Central memory CD8-positive, alpha-beta T cell (primary cell): ENCODE measurements around the gene HERC2.
"Not testable (repeated sequence)": the region's sequence is repeated elsewhere in the genome, so short reads cannot be mapped to it uniquely, and the experiment has no call there.

Experiments used
- ATAC-seq: fragments of 150-1000 bp; cut with Tn5 transposase; replicated peaks from 2 replicates; pipeline ENCODE4 v1.10.0; 2022; ENCODE audit warnings: mild to moderate bottlenecking, moderate FRiP score, moderate number of reproducible peaks; ENCODE audit not compliant: poor library complexity, severe bottlenecking; ENCODE audit errors: extremely low read depth
- DNase-seq, 2 donors: peaks; one replicate each; pipeline ENCODE4 v3.0.0; 2021; ENCODE audit warnings: low spot score in 2 of 2
- H3K27ac Mint-ChIP-seq: one replicate; pipeline ENCODE4 v1.8.0; 2022; ENCODE audit warnings: low read depth, mild to moderate bottlenecking, moderate library complexity, mixed read lengths
- H3K27me3 Mint-ChIP-seq: one replicate; pipeline ENCODE4 v1.8.0; 2022; ENCODE audit warnings: mixed read lengths
- H3K36me3 Mint-ChIP-seq: one replicate; pipeline ENCODE4 v1.8.0; 2022; ENCODE audit warnings: mild to moderate bottlenecking, moderate library complexity, mixed read lengths; ENCODE audit not compliant: insufficient read depth
- H3K4me1 Mint-ChIP-seq: one replicate; pipeline ENCODE4 v1.8.0; 2022; ENCODE audit warnings: mixed read lengths
- H3K4me3 Mint-ChIP-seq: one replicate; pipeline ENCODE4 v1.8.0; 2022; ENCODE audit warnings: mild to moderate bottlenecking, moderate library complexity, mixed read lengths
- H3K9me3 Mint-ChIP-seq: one replicate; pipeline ENCODE4 v1.8.0; 2022; ENCODE audit warnings: mixed read lengths

Gene HERC2

GRCh38 chr15:28151864-28152537, 170.0 kb downstream of the HERC2 start:
- H3K36me3 Mint-ChIP-seq = peaks cover 10% of the 10 kb centered on the region
- not testable (repeated sequence) for H3K4me1 Mint-ChIP-seq, H3K27me3 Mint-ChIP-seq, DNase-seq, ATAC-seq, H3K27ac Mint-ChIP-seq, H3K4me3 Mint-ChIP-seq
- peaks cover 21% of the 10 kb centered on the region for H3K9me3 Mint-ChIP-seq

GRCh38 chr15:28147801-28148200, 174.2 kb downstream of the HERC2 start:
- Mint-ChIP-seq H3K36me3 (peaks cover 20% of the 10 kb centered on the region), H3K4me3 (no peak overlapping the region), H3K9me3 (peaks cover 21% of the 10 kb centered on the region), H3K27ac (peak overlapping the region; percentile 58), H3K4me1 (no peaks in the 10 kb centered on the region), H3K27me3 (no peaks in the 10 kb centered on the region)
- no peak for ATAC-seq
- no peak for DNase-seq

GRCh38 chr15:28145419-28145818, 176.6 kb downstream of the HERC2 start:
- H3K4me3 Mint-ChIP-seq, H3K27me3 Mint-ChIP-seq, H3K4me1 Mint-ChIP-seq, ATAC-seq, H3K27ac Mint-ChIP-seq, DNase-seq: not testable (repeated sequence)
- Mint-ChIP-seq H3K9me3 (peaks cover 18% of the 10 kb centered on the region), H3K36me3 (peaks cover 26% of the 10 kb centered on the region)

GRCh38 chr15:28140062-28140461, 181.9 kb downstream of the HERC2 start:
- Mint-ChIP-seq H3K4me1 (peaks cover 15% of the 10 kb centered on the region), H3K27ac (no peak overlapping the region), H3K36me3 (peaks cover 26% of the 10 kb centered on the region), H3K4me3 (no peak overlapping the region), H3K9me3 (no peaks in the 10 kb centered on the region), H3K27me3 (no peaks in the 10 kb centered on the region)
- no peak for DNase-seq
- ATAC-seq = no peak

GRCh38 chr15:28137408-28138039, 184.5 kb downstream of the HERC2 start:
- not testable (repeated sequence) for DNase-seq

GRCh38 chr15:28136236-28136904, 185.6 kb downstream of the HERC2 start:
- not testable (repeated sequence) for H3K27me3 Mint-ChIP-seq, H3K9me3 Mint-ChIP-seq, DNase-seq
- Mint-ChIP-seq H3K4me1 (peaks cover 15% of the 10 kb centered on the region), H3K36me3 (peaks cover 23% of the 10 kb centered on the region), H3K4me3 (peak overlapping the region; percentile 26), H3K27ac (peak overlapping the region; percentile 79)
- ATAC-seq = peak; percentile 88

More at GRCh38 chr15:28137408-28138039, 184.5 kb downstream of the HERC2 start:
- not testable (repeated sequence) for H3K27me3 Mint-ChIP-seq, H3K27ac Mint-ChIP-seq, H3K4me3 Mint-ChIP-seq, H3K9me3 Mint-ChIP-seq, ATAC-seq
- Mint-ChIP-seq H3K4me1 (peaks cover 15% of the 10 kb centered on the region), H3K36me3 (peaks cover 28% of the 10 kb centered on the region)

GRCh38 chr15:28133281-28133680, 188.7 kb downstream of the HERC2 start:
- peaks cover 24% of the 10 kb centered on the region for H3K36me3 Mint-ChIP-seq
- peaks cover 15% of the 10 kb centered on the region for H3K4me1 Mint-ChIP-seq
- no peak for ATAC-seq
- H3K4me3 Mint-ChIP-seq = no peak overlapping the region
- no peak for DNase-seq
- no peaks in the 10 kb centered on the region for H3K27me3 Mint-ChIP-seq
- H3K27ac Mint-ChIP-seq = no peak overlapping the region
- H3K9me3 Mint-ChIP-seq = no peaks in the 10 kb centered on the region

- no peak overlapping the region for H3K4me3 Mint-ChIP-seq
- H3K4me1 Mint-ChIP-seq = peaks cover 10% of the 10 kb centered on the region
- no peaks in the 10 kb centered on the region for H3K9me3 Mint-ChIP-seq
- H3K27ac Mint-ChIP-seq = no peak overlapping the region
- no peaks in the 10 kb centered on the region for H3K27me3 Mint-ChIP-seq
- no peak for ATAC-seq
- peaks cover 26% of the 10 kb centered on the region for H3K36me3 Mint-ChIP-seq
- DNase-seq = no peak
These were observed 189.3 kb downstream of the HERC2 start for GRCh38 chr15:28132524-28133275.

- Mint-ChIP-seq H3K27me3 (no peaks in the 10 kb centered on the region), H3K4me3 (no peak overlapping the region), H3K4me1 (peaks cover 6% of the 10 kb centered on the region), H3K9me3 (no peaks in the 10 kb centered on the region), H3K36me3 (peaks cover 28% of the 10 kb centered on the region), H3K27ac (no peak overlapping the region)
- ATAC-seq (no peak), DNase-seq (no peak)
These were observed 190.0 kb downstream of the HERC2 start for GRCh38 chr15:28131946-28132345.

- Mint-ChIP-seq H3K4me1 (peaks cover under 1% of the 10 kb centered on the region), H3K36me3 (peaks cover 28% of the 10 kb centered on the region), H3K9me3 (no peaks in the 10 kb centered on the region), H3K4me3 (no peak overlapping the region), H3K27me3 (no peaks in the 10 kb centered on the region), H3K27ac (no peak overlapping the region)
- ATAC-seq (no peak), DNase-seq (no peak)
These were observed 190.6 kb downstream of the HERC2 start for GRCh38 chr15:28131400-28131799.

- no peak overlapping the region for H3K4me3 Mint-ChIP-seq
- no peaks in the 10 kb centered on the region for H3K27me3 Mint-ChIP-seq
- peaks cover 5% of the 10 kb centered on the region for H3K4me1 Mint-ChIP-seq
- no peak overlapping the region for H3K27ac Mint-ChIP-seq
- DNase-seq (no peak), ATAC-seq (no peak)
- H3K36me3 Mint-ChIP-seq = peaks cover 28% of the 10 kb centered on the region
- no peaks in the 10 kb centered on the region for H3K9me3 Mint-ChIP-seq
These were observed 191.3 kb downstream of the HERC2 start for GRCh38 chr15:28130651-28131050.

- H3K9me3 Mint-ChIP-seq = no peaks in the 10 kb centered on the region
These were observed 192.6 kb downstream of the HERC2 start for GRCh38 chr15:28129231-28129848.

More at GRCh38 chr15:28129231-28129848, 192.6 kb downstream of the HERC2 start:
- H3K4me1 Mint-ChIP-seq = peaks cover 5% of the 10 kb centered on the region
- H3K27ac Mint-ChIP-seq = peak overlapping the region; percentile 32
- no peaks in the 10 kb centered on the region for H3K27me3 Mint-ChIP-seq
- H3K4me3 Mint-ChIP-seq = no peak overlapping the region
- H3K36me3 Mint-ChIP-seq = peaks cover 21% of the 10 kb centered on the region
- ATAC-seq (no peak), DNase-seq (no peak)
